ENCODE results near the gene TIAM2. TPM values are rescaled to one million over a fixed set of nuclear protein-coding genes. Genes with fewer than 3 reads are reported as not detected.

TIAM2 gene
- total RNA-seq, 4 donors from 2014 or later = 8.6 to 17.0 (median 14.8) TPM

- no peak for TF ChIP-seq EP300 (IDR thresholded peaks at IDR 0.05)
- no peak for TF ChIP-seq POLR2AphosphoS5 (IDR thresholded peaks at IDR 0.05)
- TF ChIP-seq CTCF (IDR thresholded peaks at IDR 0.05) = no peak
- no peak for TF ChIP-seq POLR2A (IDR thresholded peaks at IDR 0.05; ENCODE audit: low read depth)
- intact Hi-C loops (cut with DNase I) = no loop called here
- DNase-seq (ENCODE audit: extremely low spot score) = no peak
- Histone ChIP-seq H3K27me3 (peaks cover 0 to 32% (median 0%) of the 10 kb centered on the region in 4 donors), H3K27ac (replicated peaks in 1 of 4) (no peak overlapping the region), H3K36me3 (no peaks in the 10 kb centered on the region), H3K4me1 (peaks cover 10 to 17% (median 16%) of the 10 kb centered on the region in 4 donors), H3K4me3 (no peak overlapping the region), H3K9me3 (no peaks in the 10 kb centered on the region)
- 96% methylated on average over 2 of the region's 2 CpGs for WGBS
These were observed 3.7 kb downstream of the TIAM2 start for GRCh38 chr6:154998855-154999254.

- no peak for TF ChIP-seq POLR2AphosphoS5 (IDR thresholded peaks at IDR 0.05)
- TF ChIP-seq POLR2A (IDR thresholded peaks at IDR 0.05; ENCODE audit: low read depth) = no peak
- no peak for TF ChIP-seq EP300 (IDR thresholded peaks at IDR 0.05)
- no peak for TF ChIP-seq CTCF (IDR thresholded peaks at IDR 0.05)
- no peaks in the 10 kb centered on the region for H3K36me3 ChIP-seq
- H3K27ac ChIP-seq (replicated peaks in 1 of 4) = no peak overlapping the region
- H3K9me3 ChIP-seq = no peaks in the 10 kb centered on the region
- H3K27me3 ChIP-seq = peaks cover 0 to 11% (median 0%) of the 10 kb centered on the region in 4 donors
- DNase-seq (ENCODE audit: extremely low spot score) = no peak
- no peak overlapping the region for H3K4me3 ChIP-seq
- intact Hi-C loops (cut with DNase I) = no loop called here
- peaks cover 0 to under 1% (median 0%) of the 10 kb centered on the region in 4 donors for H3K4me1 ChIP-seq
- 79% methylated on average over 5 of the region's 5 CpGs for WGBS
These were observed 6.4 kb downstream of the TIAM2 start for GRCh38 chr6:155001482-155001881.

GRCh38 chr6:155001934-155002333 is 6.8 kb downstream of the TIAM2 start:
- DNase-seq (ENCODE audit: extremely low spot score) = no peak
- Histone ChIP-seq H3K36me3 (no peaks in the 10 kb centered on the region), H3K27ac (replicated peaks in 1 of 4) (no peak overlapping the region), H3K9me3 (no peaks in the 10 kb centered on the region), H3K4me1 (no peaks in the 10 kb centered on the region), H3K4me3 (no peak overlapping the region), H3K27me3 (peaks cover 0 to 8% (median 0%) of the 10 kb centered on the region in 4 donors)
- 78% methylated on average over 4 of the region's 4 CpGs for WGBS
- intact Hi-C loops (cut with DNase I) = no loop called here
- no peak for TF ChIP-seq POLR2AphosphoS5 (IDR thresholded peaks at IDR 0.05)
- no peak for TF ChIP-seq POLR2A (IDR thresholded peaks at IDR 0.05; ENCODE audit: low read depth)
- no peak for TF ChIP-seq CTCF (IDR thresholded peaks at IDR 0.05)
- TF ChIP-seq EP300 (IDR thresholded peaks at IDR 0.05) = no peak

- intact Hi-C loops (cut with DNase I) = no loop called here
- no peak for TF ChIP-seq POLR2A (IDR thresholded peaks at IDR 0.05; ENCODE audit: low read depth)
- no peak for TF ChIP-seq POLR2AphosphoS5 (IDR thresholded peaks at IDR 0.05)
- no peak for TF ChIP-seq EP300 (IDR thresholded peaks at IDR 0.05)
- no peak for TF ChIP-seq CTCF (IDR thresholded peaks at IDR 0.05)
- Histone ChIP-seq H3K9me3 (no peaks in the 10 kb centered on the region), H3K4me1 (no peaks in the 10 kb centered on the region), H3K36me3 (no peaks in the 10 kb centered on the region), H3K4me3 (no peak overlapping the region), H3K27ac (replicated peaks in 1 of 4) (no peak overlapping the region), H3K27me3 (no peaks in the 10 kb centered on the region)
- WGBS = 68% methylated on average over 5 of the region's 7 CpGs
- DNase-seq (ENCODE audit: extremely low spot score) = no peak
These were observed 8.4 kb downstream of the TIAM2 start for GRCh38 chr6:155003476-155003875.

GRCh38 chr6:155004017-155004416 is 8.9 kb downstream of the TIAM2 start:
- H3K9me3 ChIP-seq = no peaks in the 10 kb centered on the region
- no peak overlapping the region for H3K4me3 ChIP-seq
- H3K36me3 ChIP-seq = no peaks in the 10 kb centered on the region
- TF ChIP-seq POLR2A (IDR thresholded peaks at IDR 0.05; ENCODE audit: low read depth) (no peak), EP300 (IDR thresholded peaks at IDR 0.05) (no peak), CTCF (IDR thresholded peaks at IDR 0.05) (no peak), POLR2AphosphoS5 (IDR thresholded peaks at IDR 0.05) (no peak)
- intact Hi-C loops (cut with DNase I) = no loop called here
- no peaks in the 10 kb centered on the region for H3K27me3 ChIP-seq
- H3K4me1 ChIP-seq = no peaks in the 10 kb centered on the region
- DNase-seq (ENCODE audit: extremely low spot score) = no peak
- WGBS = 94% methylated on average over 3 of the region's 3 CpGs
- no peak overlapping the region for H3K27ac ChIP-seq (replicated peaks in 1 of 4)

Measured in esophagus muscularis mucosa (tissue), 4 donors.